K562 (cell line): ENCODE measurements around the gene GNPTAB. TPM values are rescaled to one million over a fixed set of nuclear protein-coding genes. Genes with fewer than 3 reads are reported as not detected.

ENCODE experiments used
- ATAC-seq: fragments of 200-7000 bp; cut with Tn5 transposase; 3 replicates; pipeline ENCODE4 v1.9.1; 2020; ENCODE audit warnings: moderate library complexity
- BruUV-seq: library from RNA; stranded (reverse); fragments of 400-500 nt; replicated peaks from 2 replicates; lab custom pipeline; 2021; lab: Mats Ljungman, UMichigan
- CTCF ChIA-PET: fragments of 300-600 bp; formaldehyde crosslinking; extraction: SDS; loops from one replicate; lab custom pipeline; 2021; ENCODE audit warnings: low intra/inter-chr PET ratio; lab: Yijun Ruan, JAX
- POLR2A ChIA-PET: fragments of 300-600, 350-650 bp; sonication (Branson Sonifier 250); formaldehyde crosslinking; extraction: SDS; loops from one replicate; lab custom pipeline; 2021; ENCODE audit warnings: antibody characterized with exemption, inconsistent platforms; lab: Yijun Ruan, JAX
- DNase-seq, 4 experiments: peaks; one replicate each; pipeline versions ENCODE4 v3.0.0 to v3.0.0-alpha.2; 2011 to 2018; ENCODE audit warnings: low spot score in 3 of 4, mixed read lengths in 3 of 4; ENCODE audit errors: extremely low read depth in 1 of 4
- FAIRE-seq: peaks from 2 replicates; lab custom pipeline; 2011; peaks lifted over from hg19 to GRCh38; lab: Jason Lieb, UNC
- H2AFZ ChIP-seq: 2 replicates; pipeline ENCODE4 v1.6.0; 2011; ENCODE audit warnings: low read depth, low read length, control low read depth, inconsistent platforms
- H3K27ac ChIP-seq: fragments of 200-600 bp; 3 replicates; pipeline ENCODE4 v1.8.0; 2011; ENCODE audit warnings: low read depth, mild to moderate bottlenecking, control low read depth, inconsistent platforms, low read length, moderate library complexity, mixed read lengths; ENCODE audit errors: extremely low read depth
- H3K27me3 ChIP-seq, 2 experiments: fragments of 300-600 bp in 1 of 2; 2 replicates in 1 of 2; 3 replicates in 1 of 2; pipeline versions ENCODE4 v1.6.0 to v1.8.0; 2011; ENCODE audit warnings: inconsistent platforms in 2 of 2, low read length in 2 of 2, mild to moderate bottlenecking in 1 of 2, mixed read lengths in 1 of 2, moderate library complexity in 1 of 2; ENCODE audit not compliant: control insufficient read depth in 2 of 2, insufficient read depth in 2 of 2
- H3K36me3 ChIP-seq: fragments of 300-600 bp; 3 replicates; pipeline ENCODE4 v1.8.0; 2011; ENCODE audit warnings: mild to moderate bottlenecking, low read length, inconsistent platforms; ENCODE audit not compliant: control insufficient read depth, insufficient read depth
- H3K4me1 ChIP-seq, 2 experiments: fragments of 200-600 bp in 1 of 2; replicated peaks in 1 of 2; 2 replicates in 1 of 2; 3 replicates in 1 of 2; pipeline versions ENCODE4 v1.5.1 to v1.8.0; 2011; ENCODE audit warnings: inconsistent platforms in 2 of 2, low read length in 2 of 2, mild to moderate bottlenecking in 1 of 2, mixed read lengths in 1 of 2, moderate library complexity in 1 of 2; ENCODE audit not compliant: control insufficient read depth in 2 of 2, insufficient read depth in 2 of 2
- H3K4me2 ChIP-seq: 2 replicates; pipeline ENCODE4 v1.6.1; 2011; ENCODE audit warnings: low read length, control low read depth, inconsistent platforms, mixed read lengths; ENCODE audit not compliant: insufficient read depth
- H3K4me3 ChIP-seq: fragments of 200-600 bp; sonication (generic), shearing (Covaris generic); 2 replicates; pipeline ENCODE4 v1.5.1; 2016; ENCODE audit warnings: control low read depth, inconsistent platforms
- H3K79me2 ChIP-seq: fragments of 200-600 bp; 3 replicates; pipeline ENCODE4 v1.8.0; 2011; ENCODE audit warnings: low read length, inconsistent platforms; ENCODE audit not compliant: control insufficient read depth, insufficient read depth
- H3K9ac ChIP-seq, 2 experiments: 2 replicates each; pipeline versions ENCODE4 v1.6.0 to v1.6.1; 2011; ENCODE audit warnings: low read depth in 2 of 2, low read length in 2 of 2, control low read depth in 1 of 2, inconsistent platforms in 1 of 2, mild to moderate bottlenecking in 1 of 2, mixed read lengths in 1 of 2; ENCODE audit not compliant: insufficient read depth in 1 of 2
- H3K9me1 ChIP-seq: one replicate; pipeline ENCODE4 v1.6.0; 2011; ENCODE audit warnings: inconsistent platforms, mild to moderate bottlenecking, low read length, moderate library complexity; ENCODE audit not compliant: control insufficient read depth, insufficient read depth
- H3K9me3 ChIP-seq: replicated peaks from 2 replicates; pipeline ENCODE4 v1.5.1; 2011; ENCODE audit warnings: low read depth, low read length, inconsistent platforms; ENCODE audit not compliant: control insufficient read depth, insufficient read depth
- H4K20me1 ChIP-seq: replicated peaks from 2 replicates; pipeline ENCODE4 v1.6.1; 2011; ENCODE audit warnings: low read length, inconsistent platforms, mixed read lengths; ENCODE audit not compliant: control insufficient read depth, insufficient read depth
- BMI1 ChIP-seq: fragments of 150-350 bp; IDR thresholded peaks from 2 replicates; pipeline ENCODE4 v1.6.1; 2014; ENCODE audit warnings: low read length
- ETV6 ChIP-seq, 3 experiments: fragments of 150-350 bp in 1 of 3; sonication (generic) in 1 of 3; formaldehyde crosslinking in 1 of 3; IDR thresholded peaks; 2 replicates each; pipeline versions ENCODE4 v1.6.1 to v1.8.0; 2014 to 2022; ENCODE audit warnings: borderline replicate concordance in 2 of 3, low read depth in 2 of 3, antibody characterized with exemption in 1 of 3, low read length in 1 of 3, mild to moderate bottlenecking in 1 of 3, missing genetic modification reagents in 1 of 3
- GATA2 ChIP-seq: sonication (generic); formaldehyde crosslinking; IDR thresholded peaks from 2 replicates; pipeline ENCODE4 v1.4.0; 2020; ENCODE audit warnings: mild to moderate bottlenecking, missing genetic modification reagents
- SETDB1 ChIP-seq: IDR thresholded peaks from one replicate; pipeline ENCODE4 v1.6.1; 2012; ENCODE audit warnings: low read length, control low read depth, inconsistent platforms
- ZNF311 ChIP-seq: fragments of 250-450 bp; sonication (Bioruptor Pico); IDR thresholded peaks from 2 replicates; pipeline ENCODE4 v1.4.0; 2020; ENCODE audit warnings: mild to moderate bottlenecking, moderate library complexity
- WGBS: fragments of 100-300 bp; shearing (Covaris generic); methylation state at CpG from one replicate; pipeline ENCODE4 v1.1.6; 2016; ENCODE audit warnings: low coverage, mixed read lengths; ENCODE audit not compliant: insufficient coverage; ENCODE audit errors: missing lambda C conversion rate; 5-methylcytosine and 5-hydroxymethylcytosine counted together
- in situ Hi-C: fragments of 300-500 bp; cut with MboI; formaldehyde crosslinking; loops from 4 replicates; pipeline ENCODE4 v1.15.0; 2018; ENCODE audit warnings: inconsistent platforms, mixed read lengths
- intact Hi-C: fragments of 100-400 bp; cut with micrococcal nuclease; formaldehyde crosslinking; loops from 2 replicates; pipeline ENCODE4 v1.14.2; 2022
- polyA plus RNA-seq, 8 experiments: library from polyadenylated mRNA; depleted of rRNA in 4 of 8; stranded (reverse) in 5 of 8; unstranded in 3 of 8; fragments of >200 nt; fragmentation: Nextera tagmentation in 2 of 8; fragmentation: Illumina TruSeq in 1 of 8; extraction: Ambion mirVana in 2 of 8; extraction: Trizol in 1 of 8; gene quantifications; 2 replicates each; pipeline versions ENCODE4 v1.2.1 to v1.2.3, GENCODE V29; 2011 to 2014; ENCODE audit warnings: inconsistent platforms in 1 of 8, missing spikeins in 1 of 8
- total RNA-seq, 7 experiments: library from RNA; depleted of rRNA in 6 of 7; stranded (reverse); fragments of >200 nt in 6 of 7; fragmentation: Illumina TruSeq in 2 of 7; extraction: Trizol in 2 of 7; gene quantifications; 2 replicates each; pipeline versions ENCODE4 v1.2.1 to v1.2.3, GENCODE V29; 2011 to 2021; ENCODE audit warnings: low replicate concordance in 1 of 7
- TF ChIP-seq, protein P1 (sequence below): sonication (generic); formaldehyde crosslinking; IDR thresholded peaks from 2 replicates; pipeline ENCODE4 v1.8.1; 2022; ENCODE audit warnings: missing genetic modification reagents
- TF ChIP-seq, protein P2 (sequence below): fragments of 450-650 bp; IDR thresholded peaks from 2 replicates; pipeline ENCODE4 v1.6.1; 2014; ENCODE audit warnings: low read depth, mild to moderate bottlenecking, moderate library complexity, borderline replicate concordance
- TF ChIP-seq, protein P3 (sequence below): sonication (generic); formaldehyde crosslinking; IDR thresholded peaks from 2 replicates; pipeline ENCODE4 v1.8.0; 2023; ENCODE audit warnings: missing genetic modification reagents, mild to moderate bottlenecking, borderline replicate concordance
- TF ChIP-seq, protein P4 (sequence below): fragments of 250-450 bp; sonication (Bioruptor Pico); IDR thresholded peaks from 2 replicates; pipeline ENCODE4 v1.8.0; 2022; ENCODE audit warnings: moderate library complexity, mild to moderate bottlenecking, inconsistent platforms

Gene GNPTAB
- total and polyA plus RNA-seq, 9 of the 15 experiments (the other 6 are each of a cell fraction or from before 2014, with no cell fraction given): 5.9 to 23.2 (median 19.3) TPM

DNA sequence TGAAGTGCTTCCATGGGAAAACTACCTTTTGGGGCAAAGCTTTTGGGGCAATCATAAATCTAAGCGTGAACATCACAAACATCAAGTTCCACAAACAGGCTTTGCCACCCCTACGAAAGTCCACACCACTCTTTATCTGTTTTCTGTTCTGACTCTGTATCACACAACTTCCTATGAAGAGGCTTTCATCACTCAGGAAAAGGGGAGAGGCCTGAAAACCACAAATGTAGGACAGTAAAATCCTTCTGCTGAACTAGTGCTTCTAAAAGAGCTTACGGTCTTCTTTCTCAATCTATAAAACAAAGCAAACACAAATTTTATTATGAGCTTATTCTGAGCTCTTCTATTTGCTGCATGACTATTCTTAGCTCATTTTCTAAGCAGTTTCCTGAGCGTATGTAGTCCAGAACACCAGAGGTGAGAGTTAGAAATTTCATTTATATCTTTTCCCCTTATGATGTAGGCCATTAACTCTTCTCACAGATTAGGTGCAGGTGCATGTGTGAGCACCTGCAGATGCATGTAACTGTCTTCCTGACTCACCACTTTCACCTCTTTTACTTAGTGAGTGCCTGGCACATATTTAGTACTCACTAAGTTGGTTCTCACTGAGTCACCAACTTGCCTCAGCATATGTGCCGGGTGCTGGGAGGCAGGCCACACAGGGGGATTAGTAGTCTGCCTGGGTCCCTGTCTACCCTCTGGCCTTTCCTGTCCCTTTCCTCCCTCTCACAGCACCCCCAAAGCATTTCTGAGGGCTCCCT lies 58.6 kb downstream of the GNPTAB start:
- Histone ChIP-seq H3K4me3 (no peak overlapping the region), H3K79me2 (no peaks in the 10 kb centered on the region), H3K27ac (no peak overlapping the region), H2AFZ (no peak overlapping the region), H3K9ac (no peak overlapping the region), H3K4me2 (no peak overlapping the region), H3K36me3 (peaks cover 30% of the 10 kb centered on the region), H3K27me3 (no peaks in the 10 kb centered on the region), H3K9me1 (no peaks in the 10 kb centered on the region), H3K9me3 (no peaks in the 10 kb centered on the region), H3K4me1 (no peaks in the 10 kb centered on the region), H4K20me1 (no peaks in the 10 kb centered on the region)
- CTCF ChIA-PET: interaction anchor here (1.2 to 3.1 kb wide), 2 partner anchors 59 to 358 kb away, joined by 3 to 23 read pairs; partner anchors contain the start of gene GNPTAB
- TF ChIP-seq SETDB1: no peak
- no peak for TF ChIP-seq ETV6 (IDR thresholded peaks at IDR 0.05; ENCODE audit: borderline replicate concordance in 1 of 2, low read depth in 2 of 2, low read length in 1 of 2)
- TF ChIP-seq ETV6 (CRISPR knock-in tag; IDR thresholded peaks at IDR 0.05; ENCODE audit: borderline replicate concordance): no peak
- TF ChIP-seq, protein P1, sequence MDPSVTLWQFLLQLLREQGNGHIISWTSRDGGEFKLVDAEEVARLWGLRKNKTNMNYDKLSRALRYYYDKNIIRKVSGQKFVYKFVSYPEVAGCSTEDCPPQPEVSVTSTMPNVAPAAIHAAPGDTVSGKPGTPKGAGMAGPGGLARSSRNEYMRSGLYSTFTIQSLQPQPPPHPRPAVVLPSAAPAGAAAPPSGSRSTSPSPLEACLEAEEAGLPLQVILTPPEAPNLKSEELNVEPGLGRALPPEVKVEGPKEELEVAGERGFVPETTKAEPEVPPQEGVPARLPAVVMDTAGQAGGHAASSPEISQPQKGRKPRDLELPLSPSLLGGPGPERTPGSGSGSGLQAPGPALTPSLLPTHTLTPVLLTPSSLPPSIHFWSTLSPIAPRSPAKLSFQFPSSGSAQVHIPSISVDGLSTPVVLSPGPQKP (CRISPR knock-in tag): no peak
- TF ChIP-seq, protein P2, sequence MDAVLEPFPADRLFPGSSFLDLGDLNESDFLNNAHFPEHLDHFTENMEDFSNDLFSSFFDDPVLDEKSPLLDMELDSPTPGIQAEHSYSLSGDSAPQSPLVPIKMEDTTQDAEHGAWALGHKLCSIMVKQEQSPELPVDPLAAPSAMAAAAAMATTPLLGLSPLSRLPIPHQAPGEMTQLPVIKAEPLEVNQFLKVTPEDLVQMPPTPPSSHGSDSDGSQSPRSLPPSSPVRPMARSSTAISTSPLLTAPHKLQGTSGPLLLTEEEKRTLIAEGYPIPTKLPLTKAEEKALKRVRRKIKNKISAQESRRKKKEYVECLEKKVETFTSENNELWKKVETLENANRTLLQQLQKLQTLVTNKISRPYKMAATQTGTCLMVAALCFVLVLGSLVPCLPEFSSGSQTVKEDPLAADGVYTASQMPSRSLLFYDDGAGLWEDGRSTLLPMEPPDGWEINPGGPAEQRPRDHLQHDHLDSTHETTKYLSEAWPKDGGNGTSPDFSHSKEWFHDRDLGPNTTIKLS: no peak
- TF ChIP-seq, protein P3, sequence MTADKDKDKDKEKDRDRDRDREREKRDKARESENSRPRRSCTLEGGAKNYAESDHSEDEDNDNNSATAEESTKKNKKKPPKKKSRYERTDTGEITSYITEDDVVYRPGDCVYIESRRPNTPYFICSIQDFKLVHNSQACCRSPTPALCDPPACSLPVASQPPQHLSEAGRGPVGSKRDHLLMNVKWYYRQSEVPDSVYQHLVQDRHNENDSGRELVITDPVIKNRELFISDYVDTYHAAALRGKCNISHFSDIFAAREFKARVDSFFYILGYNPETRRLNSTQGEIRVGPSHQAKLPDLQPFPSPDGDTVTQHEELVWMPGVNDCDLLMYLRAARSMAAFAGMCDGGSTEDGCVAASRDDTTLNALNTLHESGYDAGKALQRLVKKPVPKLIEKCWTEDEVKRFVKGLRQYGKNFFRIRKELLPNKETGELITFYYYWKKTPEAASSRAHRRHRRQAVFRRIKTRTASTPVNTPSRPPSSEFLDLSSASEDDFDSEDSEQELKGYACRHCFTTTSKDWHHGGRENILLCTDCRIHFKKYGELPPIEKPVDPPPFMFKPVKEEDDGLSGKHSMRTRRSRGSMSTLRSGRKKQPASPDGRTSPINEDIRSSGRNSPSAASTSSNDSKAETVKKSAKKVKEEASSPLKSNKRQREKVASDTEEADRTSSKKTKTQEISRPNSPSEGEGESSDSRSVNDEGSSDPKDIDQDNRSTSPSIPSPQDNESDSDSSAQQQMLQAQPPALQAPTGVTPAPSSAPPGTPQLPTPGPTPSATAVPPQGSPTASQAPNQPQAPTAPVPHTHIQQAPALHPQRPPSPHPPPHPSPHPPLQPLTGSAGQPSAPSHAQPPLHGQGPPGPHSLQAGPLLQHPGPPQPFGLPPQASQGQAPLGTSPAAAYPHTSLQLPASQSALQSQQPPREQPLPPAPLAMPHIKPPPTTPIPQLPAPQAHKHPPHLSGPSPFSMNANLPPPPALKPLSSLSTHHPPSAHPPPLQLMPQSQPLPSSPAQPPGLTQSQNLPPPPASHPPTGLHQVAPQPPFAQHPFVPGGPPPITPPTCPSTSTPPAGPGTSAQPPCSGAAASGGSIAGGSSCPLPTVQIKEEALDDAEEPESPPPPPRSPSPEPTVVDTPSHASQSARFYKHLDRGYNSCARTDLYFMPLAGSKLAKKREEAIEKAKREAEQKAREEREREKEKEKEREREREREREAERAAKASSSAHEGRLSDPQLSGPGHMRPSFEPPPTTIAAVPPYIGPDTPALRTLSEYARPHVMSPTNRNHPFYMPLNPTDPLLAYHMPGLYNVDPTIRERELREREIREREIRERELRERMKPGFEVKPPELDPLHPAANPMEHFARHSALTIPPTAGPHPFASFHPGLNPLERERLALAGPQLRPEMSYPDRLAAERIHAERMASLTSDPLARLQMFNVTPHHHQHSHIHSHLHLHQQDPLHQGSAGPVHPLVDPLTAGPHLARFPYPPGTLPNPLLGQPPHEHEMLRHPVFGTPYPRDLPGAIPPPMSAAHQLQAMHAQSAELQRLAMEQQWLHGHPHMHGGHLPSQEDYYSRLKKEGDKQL (CRISPR knock-in tag): no peak
- TF ChIP-seq GATA2: no peak
- no peak for TF ChIP-seq BMI1
- TF ChIP-seq ZNF311 (CRISPR knock-in tag): no peak
- TF ChIP-seq, protein P4, sequence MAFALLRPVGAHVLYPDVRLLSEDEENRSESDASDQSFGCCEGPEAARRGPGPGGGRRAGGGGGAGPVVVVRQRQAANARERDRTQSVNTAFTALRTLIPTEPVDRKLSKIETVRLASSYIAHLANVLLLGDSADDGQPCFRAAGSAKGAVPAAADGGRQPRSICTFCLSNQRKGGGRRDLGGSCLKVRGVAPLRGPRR: no peak
- DNase-seq: no peak
- BruUV-seq: no TSS peak
- in situ Hi-C loops: no loop called here
- 69% methylated on average over 5 of the region's 5 CpGs for WGBS
- no peak for FAIRE-seq
- POLR2A ChIA-PET: no interaction called here
- intact Hi-C loops: loop anchor here (5.0 kb wide), 1 partner anchor 360 kb away; no protein-coding TSS in a partner anchor
- no peak for ATAC-seq
